ENCODE data around the gene DUSP16. TPM values are rescaled to one million over a fixed set of nuclear protein-coding genes. Genes with fewer than 3 reads are reported as not detected.
A peak's percentile ranks its signal among the peaks of the same experiment; 100 is the strongest.

The DUSP16 gene
- total RNA-seq, 4 donors from 2014 or later, result 16.1 to 47.0 (median 40.0) TPM

DNA sequence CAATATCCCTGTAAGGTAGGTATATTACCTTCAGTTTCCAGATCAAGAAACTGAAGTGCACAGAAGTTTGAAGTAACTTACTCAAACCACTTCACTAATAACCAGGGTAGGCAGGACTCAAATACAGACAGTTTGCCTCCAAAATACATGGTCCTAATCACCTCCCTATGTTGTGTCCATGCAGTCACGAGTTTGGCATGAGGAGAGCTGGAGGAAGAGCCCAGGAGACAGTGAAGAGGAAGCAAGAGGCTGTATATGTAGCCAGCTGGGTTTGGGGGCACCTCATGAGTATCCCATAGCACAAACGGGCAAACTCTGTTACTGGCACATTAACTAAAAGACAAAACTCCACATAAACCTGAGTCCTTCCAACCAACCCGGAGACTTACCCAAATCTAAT is 79.2 kb downstream of the DUSP16 start:
- H3K4me3 ChIP-seq, result no peak overlapping the region
- in situ Hi-C loops (cut with MboI; ENCODE audit: low pct_ligation_motif_present in 1 of 4, low pct_unique_long_range_greater_than_20kb in 1 of 4, low sequenced_read_pairs in 3 of 4) (no loop called here), intact Hi-C loops (cut with DNase I; ENCODE audit: low total_unique reads) (no loop called here)
- H3K27ac ChIP-seq, result peak overlapping the region in 2 of 4 donors; percentile 22 to 58
- WGBS, 2 donors (ENCODE audit: low coverage in 1 of 2), result 92 to 100% methylated on average over 2 to 3 of the region's 3 CpGs
- no peaks in the 10 kb centered on the region for H3K9me3 ChIP-seq
- no peak for DNase-seq
- H3K36me3 ChIP-seq, result peaks cover 0 to 27% (median 2%) of the 10 kb centered on the region in 4 donors
- no peaks in the 10 kb centered on the region for H3K4me1 ChIP-seq
- TF ChIP-seq POLR2AphosphoS5 (IDR thresholded peaks at IDR 0.05) (no peak), EP300 (IDR thresholded peaks at IDR 0.05; ENCODE audit: low read depth) (no peak), CTCF (IDR thresholded peaks at IDR 0.05) (no peak), POLR2A (IDR thresholded peaks at IDR 0.05) (no peak)
- no peaks in the 10 kb centered on the region for H3K27me3 ChIP-seq

- intact Hi-C loops (cut with DNase I; ENCODE audit: low total_unique reads), result no loop called here
- TF ChIP-seq POLR2A (IDR thresholded peaks at IDR 0.05) (no peak), EP300 (IDR thresholded peaks at IDR 0.05; ENCODE audit: low read depth) (no peak), CTCF (IDR thresholded peaks at IDR 0.05) (no peak), POLR2AphosphoS5 (IDR thresholded peaks at IDR 0.05) (no peak)
- no peak for DNase-seq
- Histone ChIP-seq H3K9me3 (no peaks in the 10 kb centered on the region), H3K4me3 (no peak overlapping the region), H3K27me3 (no peaks in the 10 kb centered on the region), H3K36me3 (peaks cover 0 to 27% (median 3%) of the 10 kb centered on the region in 4 donors), H3K4me1 (no peaks in the 10 kb centered on the region), H3K27ac (peak overlapping the region; percentile 22 to 58 (median 36))
- in situ Hi-C loops (cut with MboI; ENCODE audit: low pct_ligation_motif_present in 1 of 4, low pct_unique_long_range_greater_than_20kb in 1 of 4, low sequenced_read_pairs in 3 of 4), result no loop called here
- WGBS, 2 donors (ENCODE audit: low coverage in 1 of 2), result 88 to 91% methylated on average over 3 to 6 of the region's 6 CpGs
Observed at GRCh38 chr12:12482959-12483358, 79.7 kb downstream of the DUSP16 start.

GRCh38 chr12:12482150-12482761 is 80.4 kb downstream of the DUSP16 start:
- in situ Hi-C loops (cut with MboI; ENCODE audit: low pct_ligation_motif_present in 1 of 4, low pct_unique_long_range_greater_than_20kb in 1 of 4, low sequenced_read_pairs in 3 of 4) (no loop called here), intact Hi-C loops (cut with DNase I; ENCODE audit: low total_unique reads) (no loop called here)
- Histone ChIP-seq H3K27me3 (no peaks in the 10 kb centered on the region), H3K4me3 (no peak overlapping the region), H3K27ac (peak overlapping the region; percentile 22 to 58 (median 36)), H3K4me1 (no peaks in the 10 kb centered on the region), H3K36me3 (peaks cover 0 to 33% (median 7%) of the 10 kb centered on the region in 4 donors), H3K9me3 (no peaks in the 10 kb centered on the region)
- 85 to 90% methylated on average over 4 to 6 of the region's 6 CpGs for WGBS, 2 donors (ENCODE audit: low coverage in 1 of 2)
- no peak for TF ChIP-seq POLR2AphosphoS5 (IDR thresholded peaks at IDR 0.05)
- TF ChIP-seq POLR2A (IDR thresholded peaks at IDR 0.05), result peak; percentile 45
- DNase-seq, result no peak

DNA sequence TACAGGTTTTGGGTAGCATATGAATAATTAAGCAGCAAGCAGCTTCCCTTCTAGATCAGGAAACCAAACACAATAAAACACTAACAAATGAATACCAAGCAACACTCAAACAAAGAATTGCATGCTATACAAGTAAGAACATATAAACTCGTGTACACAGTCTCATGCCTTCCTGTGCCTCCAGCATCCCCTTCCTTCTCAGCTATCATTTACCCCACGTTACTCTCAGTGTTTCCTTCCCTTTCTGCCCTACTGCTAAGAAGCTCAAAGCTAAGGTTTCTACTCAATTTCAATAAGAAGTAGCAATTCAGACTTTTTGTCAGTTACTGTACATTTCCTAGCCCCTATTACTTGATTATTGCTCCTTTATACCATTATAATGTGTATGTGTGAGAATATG is 81.0 kb downstream of the DUSP16 start:
- TF ChIP-seq POLR2AphosphoS5 (IDR thresholded peaks at IDR 0.05) (no peak), POLR2A (IDR thresholded peaks at IDR 0.05) (no peak), EP300 (IDR thresholded peaks at IDR 0.05; ENCODE audit: low read depth) (no peak), CTCF (IDR thresholded peaks at IDR 0.05) (no peak)
- no peaks in the 10 kb centered on the region for H3K4me1 ChIP-seq
- no peak overlapping the region for H3K4me3 ChIP-seq
- DNase-seq, result no peak
- peak overlapping the region in 1 of 4 donors; percentile 58 for H3K27ac ChIP-seq
- no peaks in the 10 kb centered on the region for H3K27me3 ChIP-seq
- H3K9me3 ChIP-seq, result no peaks in the 10 kb centered on the region
- peaks cover 0 to 39% (median 10%) of the 10 kb centered on the region in 4 donors for H3K36me3 ChIP-seq
- intact Hi-C loops (cut with DNase I; ENCODE audit: low total_unique reads), result no loop called here
- in situ Hi-C loops (cut with MboI; ENCODE audit: low pct_ligation_motif_present in 1 of 4, low pct_unique_long_range_greater_than_20kb in 1 of 4, low sequenced_read_pairs in 3 of 4), result no loop called here
- WGBS, 2 donors (ENCODE audit: low coverage in 1 of 2), result 27 to 53% methylated on average over 2 of the region's 2 CpGs

DNA sequence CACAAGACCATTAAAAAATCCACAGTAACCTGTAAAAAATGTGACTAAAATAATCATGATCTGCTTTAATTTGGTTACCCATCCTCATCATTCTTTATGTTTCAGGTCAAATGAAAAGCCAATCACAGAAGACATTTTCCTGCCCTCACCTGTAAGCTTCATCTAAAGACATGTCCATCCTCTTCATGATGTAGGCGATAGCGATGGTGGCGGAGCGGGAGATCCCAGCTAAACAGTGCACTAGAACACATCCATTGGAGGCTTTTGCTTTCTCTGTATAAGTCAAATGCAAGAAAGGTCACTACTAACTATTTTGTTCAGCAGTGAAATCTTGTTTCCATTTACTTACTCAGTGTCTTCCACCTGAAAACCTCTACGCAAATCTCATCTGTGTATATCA is 82.6 kb downstream of the DUSP16 start:
- no peak overlapping the region for H3K27ac ChIP-seq
- 95 to 98% methylated on average over 5 of the region's 5 CpGs for WGBS, 2 donors (ENCODE audit: low coverage in 1 of 2)
- H3K27me3 ChIP-seq, result no peaks in the 10 kb centered on the region
- TF ChIP-seq POLR2AphosphoS5 (IDR thresholded peaks at IDR 0.05), result no peak
- no peak for TF ChIP-seq POLR2A (IDR thresholded peaks at IDR 0.05)
- intact Hi-C loops (cut with DNase I; ENCODE audit: low total_unique reads), result no loop called here
- in situ Hi-C loops (cut with MboI; ENCODE audit: low pct_ligation_motif_present in 1 of 4, low pct_unique_long_range_greater_than_20kb in 1 of 4, low sequenced_read_pairs in 3 of 4), result no loop called here
- H3K4me1 ChIP-seq, result no peaks in the 10 kb centered on the region
- H3K36me3 ChIP-seq, result peaks cover 0 to 38% (median 13%) of the 10 kb centered on the region in 4 donors
- H3K9me3 ChIP-seq, result no peaks in the 10 kb centered on the region
- H3K4me3 ChIP-seq, result no peak overlapping the region
- DNase-seq, result no peak

All from transverse colon (tissue), 4 donors.